Stimulated activated naive B cell treated with anti-CD40 and anti-IgM and Interleukin-4, amounts not matched to agents 10 μg/mL and 1 μg/mL and 100 μg/mL, for 72 hours (primary cell): ENCODE data around the gene GGT7.
"Not testable (repeated sequence)": the region's sequence is repeated elsewhere in the genome, so short reads cannot be mapped to it uniquely, and the experiment has no call there.

Source experiments
- ATAC-seq, 2 donors: fragments of 150-1000 bp; cut with Tn5 transposase; replicated peaks; 2 replicates each; pipeline ENCODE4 v1.10.0; 2021; ENCODE audit warnings: moderate library complexity in 1 of 2
- DNase-seq: peaks from one replicate; pipeline ENCODE4 v3.0.0; 2021
- H3K27ac Mint-ChIP-seq: one replicate; pipeline ENCODE4 v1.8.0; 2022; ENCODE audit warnings: mild to moderate bottlenecking, mixed read lengths
- H3K27me3 Mint-ChIP-seq, 2 donors: one replicate each; pipeline ENCODE4 v1.8.0; 2022; ENCODE audit warnings: mixed read lengths in 2 of 2
- H3K36me3 Mint-ChIP-seq, 2 donors: one replicate each; pipeline ENCODE4 v1.8.0; 2022; ENCODE audit warnings: mixed read lengths in 2 of 2, mild to moderate bottlenecking in 1 of 2
- H3K4me1 Mint-ChIP-seq, 2 donors: one replicate each; pipeline ENCODE4 v1.8.0; 2022; ENCODE audit warnings: mixed read lengths in 2 of 2, mild to moderate bottlenecking in 1 of 2
- H3K4me3 Mint-ChIP-seq, 2 donors: one replicate each; pipeline ENCODE4 v1.8.0; 2022; ENCODE audit warnings: mild to moderate bottlenecking in 2 of 2, mixed read lengths in 2 of 2, moderate library complexity in 1 of 2
- H3K9me3 Mint-ChIP-seq, 2 donors: one replicate each; pipeline ENCODE4 v1.8.0; 2022; ENCODE audit warnings: mixed read lengths in 2 of 2, mild to moderate bottlenecking in 1 of 2

The GGT7 gene

GRCh38 chr20:34892671-34893070 lies 20.0 kb upstream of the GGT7 start:
- DNase-seq (no peak), ATAC-seq (peak; percentile 86 to 91)
- peaks cover 9 to 16% of the 10 kb centered on the region in 2 donors for H3K4me1 Mint-ChIP-seq
- no peaks in the 10 kb centered on the region for H3K9me3 Mint-ChIP-seq
- peaks cover 0 to 4% of the 10 kb centered on the region in 2 donors for H3K27me3 Mint-ChIP-seq
- no peak overlapping the region for H3K27ac Mint-ChIP-seq
- peaks cover 6 to 10% of the 10 kb centered on the region in 2 donors for H3K36me3 Mint-ChIP-seq
- H3K4me3 Mint-ChIP-seq = no peak overlapping the region

DNA sequence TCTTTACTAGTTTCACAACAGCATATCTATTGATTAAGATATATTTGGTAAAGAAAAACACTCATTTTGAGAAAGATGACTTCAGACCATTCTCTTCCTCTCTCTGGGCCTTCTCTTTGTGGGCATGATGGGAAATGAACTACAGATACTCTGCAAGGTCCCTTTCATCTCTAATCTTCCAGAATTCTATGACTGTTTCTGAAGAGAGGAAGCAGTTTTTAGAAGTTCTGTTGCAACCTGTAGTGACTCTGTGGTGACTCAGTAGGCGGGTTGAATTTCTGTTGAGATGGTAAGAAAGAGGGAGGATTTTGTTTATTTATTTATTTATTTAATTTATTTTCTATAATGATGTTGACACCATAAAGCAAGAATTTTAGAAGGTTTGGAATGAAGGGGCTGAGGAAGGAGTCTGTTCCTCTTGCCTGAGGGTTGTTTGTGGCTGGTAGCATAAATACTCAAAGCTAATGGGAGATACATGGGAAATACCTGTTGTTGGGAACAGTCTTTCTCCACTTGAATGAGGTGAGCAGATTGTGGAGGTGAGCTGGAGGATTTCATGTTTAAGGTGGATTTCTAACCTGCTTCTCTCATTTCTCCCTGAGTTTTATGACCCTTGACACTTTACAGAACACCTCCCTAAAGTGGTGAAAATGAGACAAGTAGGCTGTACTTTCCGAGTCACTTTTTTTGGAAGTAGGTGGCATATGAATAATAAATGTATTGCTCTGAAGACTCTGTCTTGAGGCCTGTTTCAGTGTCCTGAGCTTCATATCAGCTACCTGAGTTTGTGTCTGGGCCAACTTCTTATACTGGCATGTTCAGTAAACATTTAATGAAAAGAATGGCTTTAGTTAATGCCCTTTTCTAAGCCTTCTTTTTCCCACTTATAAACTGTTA lies 18.8 kb upstream of the GGT7 start:
- no peaks in the 10 kb centered on the region for H3K9me3 Mint-ChIP-seq
- H3K36me3 Mint-ChIP-seq = peaks cover 6 to 17% of the 10 kb centered on the region in 2 donors
- peaks cover 9 to 16% of the 10 kb centered on the region in 2 donors for H3K4me1 Mint-ChIP-seq
- no peak overlapping the region for H3K4me3 Mint-ChIP-seq
- peak in 1 of 2 donors; percentile 27 for ATAC-seq
- DNase-seq = no peak
- peaks cover 0 to 4% of the 10 kb centered on the region in 2 donors for H3K27me3 Mint-ChIP-seq
- H3K27ac Mint-ChIP-seq = no peak overlapping the region

DNA sequence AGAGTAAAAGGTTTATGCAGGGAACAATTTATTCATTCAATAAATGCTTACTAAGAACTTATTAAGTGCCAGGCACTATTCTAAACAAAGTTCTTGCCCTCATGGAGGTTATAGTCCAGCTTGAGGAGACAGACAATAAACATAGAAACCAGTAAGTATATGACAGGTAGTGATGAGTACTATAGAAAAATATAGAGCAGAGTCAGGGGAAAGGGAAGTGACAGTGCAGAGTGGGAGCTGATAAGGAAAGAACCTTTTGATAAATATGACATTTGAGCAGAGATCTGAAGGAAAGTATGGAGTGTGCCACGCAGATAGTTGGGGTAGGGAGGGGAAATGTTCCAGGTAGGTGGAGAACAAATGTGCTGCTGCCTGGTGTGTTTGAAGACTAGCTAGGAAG lies 15.8 kb upstream of the GGT7 start:
- H3K4me1 Mint-ChIP-seq = peaks cover 9 to 16% of the 10 kb centered on the region in 2 donors
- no peak for ATAC-seq
- no peak overlapping the region for H3K27ac Mint-ChIP-seq
- H3K27me3 Mint-ChIP-seq = peaks cover 0 to 4% of the 10 kb centered on the region in 2 donors
- no peaks in the 10 kb centered on the region for H3K9me3 Mint-ChIP-seq
- peaks cover 6 to 17% of the 10 kb centered on the region in 2 donors for H3K36me3 Mint-ChIP-seq
- H3K4me3 Mint-ChIP-seq = no peak overlapping the region
- DNase-seq = no peak

DNA sequence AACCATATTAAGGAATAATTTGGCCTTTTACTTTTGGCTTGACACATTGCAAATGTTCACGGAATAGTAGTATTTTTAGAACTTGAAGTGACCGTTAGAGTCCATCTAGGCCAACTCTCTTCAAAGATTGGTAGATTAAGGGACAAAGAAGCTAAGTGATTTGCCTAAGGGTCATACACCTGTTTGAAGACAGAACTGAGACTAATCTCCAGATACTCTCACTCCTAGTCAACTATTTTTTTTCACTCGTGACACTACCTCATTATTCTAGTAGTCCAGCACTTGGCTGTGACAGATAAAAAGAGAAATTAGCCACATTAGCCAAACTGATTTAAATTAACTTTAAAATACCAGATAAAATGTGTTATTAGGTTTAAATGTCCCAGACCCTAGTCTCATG lies 14.4 kb upstream of the GGT7 start:
- Mint-ChIP-seq H3K9me3 (no peaks in the 10 kb centered on the region), H3K27me3 (peaks cover 0 to 4% of the 10 kb centered on the region in 2 donors), H3K36me3 (peaks cover 8 to 22% of the 10 kb centered on the region in 2 donors), H3K27ac (no peak overlapping the region), H3K4me3 (no peak overlapping the region), H3K4me1 (peaks cover 6% of the 10 kb centered on the region in 2 donors)
- no peak for ATAC-seq
- no peak for DNase-seq

- Mint-ChIP-seq H3K4me3 (no peak overlapping the region), H3K9me3 (no peaks in the 10 kb centered on the region)
Observed at GRCh38 chr20:34886122-34886521, 13.5 kb upstream of the GGT7 start.

GRCh38 chr20:34884260-34884659 lies 11.6 kb upstream of the GGT7 start:
- no peak overlapping the region for H3K27ac Mint-ChIP-seq
- no peaks in the 10 kb centered on the region for H3K9me3 Mint-ChIP-seq

More at GRCh38 chr20:34886122-34886521, 13.5 kb upstream of the GGT7 start:
- H3K27ac Mint-ChIP-seq = no peak overlapping the region
- H3K27me3 Mint-ChIP-seq = peaks cover 0 to 4% of the 10 kb centered on the region in 2 donors
- no peak for ATAC-seq
- peaks cover 8 to 24% of the 10 kb centered on the region in 2 donors for H3K36me3 Mint-ChIP-seq
- DNase-seq = no peak
- peaks cover 6% of the 10 kb centered on the region in 2 donors for H3K4me1 Mint-ChIP-seq

GRCh38 chr20:34883809-34884208 lies 11.2 kb upstream of the GGT7 start:
- H3K36me3 Mint-ChIP-seq = peaks cover 4 to 22% of the 10 kb centered on the region in 2 donors
- H3K4me1 Mint-ChIP-seq = peaks cover 6% of the 10 kb centered on the region in 2 donors
- H3K4me3 Mint-ChIP-seq = no peak overlapping the region
- DNase-seq (no peak), ATAC-seq (no peak)
- no peaks in the 10 kb centered on the region for H3K9me3 Mint-ChIP-seq
- H3K27me3 Mint-ChIP-seq = peaks cover 0 to 4% of the 10 kb centered on the region in 2 donors
- H3K27ac Mint-ChIP-seq = no peak overlapping the region

More at GRCh38 chr20:34884260-34884659, 11.6 kb upstream of the GGT7 start:
- no peak for ATAC-seq
- peaks cover 4 to 6% of the 10 kb centered on the region in 2 donors for H3K4me1 Mint-ChIP-seq
- H3K27me3 Mint-ChIP-seq = peaks cover 0 to 4% of the 10 kb centered on the region in 2 donors
- H3K4me3 Mint-ChIP-seq = no peak overlapping the region
- peaks cover 4 to 20% of the 10 kb centered on the region in 2 donors for H3K36me3 Mint-ChIP-seq
- no peak for DNase-seq

DNA sequence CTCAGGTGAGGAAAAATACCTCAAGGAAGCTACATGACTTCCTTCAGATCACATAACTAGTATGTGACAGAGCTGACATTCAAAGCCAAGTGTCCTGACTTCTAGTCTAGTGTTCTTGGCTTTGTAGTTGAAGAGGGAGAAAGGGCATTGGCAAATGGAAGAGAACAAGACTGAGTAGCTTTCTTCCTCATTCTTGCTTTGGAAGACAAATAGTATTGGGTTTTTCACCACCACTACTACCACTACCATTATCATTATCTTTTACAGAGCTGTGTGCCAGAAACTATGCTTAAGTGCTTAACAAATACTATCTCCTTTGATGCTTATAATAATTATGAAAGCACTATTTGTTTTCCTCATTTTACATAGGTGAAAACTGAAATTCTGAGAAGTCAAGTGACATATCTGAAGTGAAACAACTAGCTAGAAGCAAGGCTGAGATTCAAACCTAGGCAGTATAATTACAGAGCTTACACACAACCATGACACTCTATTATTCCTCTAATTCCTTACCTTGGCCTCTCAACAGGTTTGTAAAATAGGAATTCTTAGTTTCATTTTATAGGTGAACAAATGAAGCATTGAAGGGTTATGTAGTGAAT lies 10.5 kb upstream of the GGT7 start:
- ATAC-seq (no peak), DNase-seq (no peak)
- Mint-ChIP-seq H3K4me1 (peaks cover 0 to 2% of the 10 kb centered on the region in 2 donors), H3K27ac (no peak overlapping the region), H3K4me3 (no peak overlapping the region), H3K27me3 (no peaks in the 10 kb centered on the region), H3K9me3 (no peaks in the 10 kb centered on the region), H3K36me3 (peaks cover 2 to 17% of the 10 kb centered on the region in 2 donors)

GRCh38 chr20:34881689-34882088 lies 9.0 kb upstream of the GGT7 start:
- DNase-seq (no peak), ATAC-seq (no peak)
- H3K27me3 Mint-ChIP-seq = no peaks in the 10 kb centered on the region
- H3K4me3 Mint-ChIP-seq = no peak overlapping the region
- no peaks in the 10 kb centered on the region for H3K9me3 Mint-ChIP-seq
- peaks cover 5 to 7% of the 10 kb centered on the region in 2 donors for H3K4me1 Mint-ChIP-seq
- no peak overlapping the region for H3K27ac Mint-ChIP-seq
- peaks cover 2 to 12% of the 10 kb centered on the region in 2 donors for H3K36me3 Mint-ChIP-seq

- not testable (repeated sequence) for H3K4me3 Mint-ChIP-seq, H3K27me3 Mint-ChIP-seq, H3K9me3 Mint-ChIP-seq, H3K36me3 Mint-ChIP-seq, DNase-seq, H3K4me1 Mint-ChIP-seq, H3K27ac Mint-ChIP-seq, ATAC-seq
Observed at GRCh38 chr20:34880971-34881370, 8.3 kb upstream of the GGT7 start.

DNA sequence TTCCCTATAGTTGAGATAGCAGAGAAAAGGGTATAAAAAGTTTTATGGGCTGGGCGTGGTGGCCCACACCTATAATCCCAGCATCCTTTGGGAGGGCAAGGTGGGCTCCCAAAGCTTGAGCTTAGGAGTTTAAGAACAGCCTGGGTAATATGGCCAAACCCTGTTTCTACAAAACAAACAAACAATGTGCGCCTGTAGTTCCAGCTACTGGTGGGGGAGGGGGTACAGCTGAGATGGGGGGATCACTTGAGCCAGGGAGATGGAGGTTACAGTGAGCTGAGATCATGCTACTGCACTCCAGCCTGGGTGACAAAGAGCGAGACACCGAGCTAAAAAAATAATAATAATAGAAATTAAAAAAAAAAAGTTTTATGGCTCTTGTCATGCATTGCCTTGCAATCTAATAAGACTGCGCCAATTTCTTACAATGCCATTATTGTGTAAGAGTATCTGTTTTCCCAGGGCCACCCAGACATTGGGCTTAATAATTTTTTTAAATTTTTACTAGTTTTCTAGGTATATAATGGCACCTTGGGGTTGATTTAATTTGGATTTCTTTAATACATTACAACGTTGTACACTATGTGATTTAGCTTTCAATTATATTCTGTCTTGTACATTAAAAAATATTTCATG lies 7.7 kb upstream of the GGT7 start:
- DNase-seq (no peak), ATAC-seq (no peak)
- H3K9me3 Mint-ChIP-seq = no peaks in the 10 kb centered on the region
- peaks cover 13 to 15% of the 10 kb centered on the region in 2 donors for H3K4me1 Mint-ChIP-seq
- H3K4me3 Mint-ChIP-seq = no peak overlapping the region
- no peak overlapping the region for H3K27ac Mint-ChIP-seq
- peaks cover 2 to 9% of the 10 kb centered on the region in 2 donors for H3K36me3 Mint-ChIP-seq
- no peaks in the 10 kb centered on the region for H3K27me3 Mint-ChIP-seq

DNA sequence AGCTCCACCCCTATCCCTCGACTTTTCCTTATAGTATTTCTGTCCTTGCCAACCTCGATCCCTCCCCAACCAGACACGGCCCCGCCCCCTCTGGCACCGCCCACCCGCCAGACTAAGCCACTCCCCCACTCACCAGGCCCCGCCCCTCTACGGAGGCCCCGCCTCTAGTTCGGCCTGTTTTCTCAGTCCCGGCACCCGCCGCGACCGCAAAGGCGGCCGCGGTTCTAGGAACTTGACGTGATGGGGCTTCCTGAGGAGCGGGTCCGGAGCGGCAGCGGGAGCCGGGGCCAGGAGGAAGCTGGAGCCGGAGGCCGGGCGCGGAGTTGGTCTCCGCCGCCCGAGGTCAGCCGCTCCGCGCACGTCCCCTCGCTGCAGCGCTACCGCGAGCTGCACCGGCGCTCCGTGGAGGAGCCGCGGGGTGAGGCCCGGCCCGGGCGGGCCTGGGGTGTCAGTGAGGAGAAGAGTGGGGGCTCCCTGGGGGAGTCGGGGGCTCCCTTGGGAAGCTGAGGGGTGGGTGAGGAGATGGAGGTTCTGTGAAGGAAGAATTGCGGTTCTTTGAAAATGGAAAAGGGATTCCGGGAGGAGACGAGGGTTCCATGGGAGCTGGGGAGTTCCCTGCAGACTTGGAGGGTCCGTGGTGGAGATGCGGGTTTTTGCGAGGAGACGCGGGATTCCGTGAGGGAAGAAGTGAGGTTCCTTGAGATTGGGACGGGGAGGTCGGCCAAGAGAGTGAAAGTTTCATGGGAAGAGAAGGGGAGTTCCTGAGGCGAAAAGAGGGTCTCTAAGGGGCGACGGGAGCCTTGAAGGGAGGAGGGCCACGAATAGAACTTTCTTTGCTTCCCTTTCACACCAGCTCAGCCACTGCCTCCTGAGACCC lies 4.0 kb upstream of the GGT7 start, which contains the start of gene ACSS2:
Gene ACSS2 (plus strand): TSS at position 207 of the 877 bp plus-strand sequence. CDS start 34 bp downstream, at position 241.
- peaks cover 0 to 3% of the 10 kb centered on the region in 2 donors for H3K27me3 Mint-ChIP-seq
- H3K4me3 Mint-ChIP-seq = peak within 1 kb of the TSS; percentile 84 to 87
- peaks cover 0 to 3% of the 10 kb centered on the region in 2 donors for H3K36me3 Mint-ChIP-seq
- H3K4me1 Mint-ChIP-seq = peaks cover 33 to 47% of the 10 kb centered on the region in 2 donors
- no peak for DNase-seq
- peak within 1 kb of the TSS; percentile 56 for H3K27ac Mint-ChIP-seq
- H3K9me3 Mint-ChIP-seq = no peaks in the 10 kb centered on the region
- ATAC-seq = peak; percentile 60 to 66

DNA sequence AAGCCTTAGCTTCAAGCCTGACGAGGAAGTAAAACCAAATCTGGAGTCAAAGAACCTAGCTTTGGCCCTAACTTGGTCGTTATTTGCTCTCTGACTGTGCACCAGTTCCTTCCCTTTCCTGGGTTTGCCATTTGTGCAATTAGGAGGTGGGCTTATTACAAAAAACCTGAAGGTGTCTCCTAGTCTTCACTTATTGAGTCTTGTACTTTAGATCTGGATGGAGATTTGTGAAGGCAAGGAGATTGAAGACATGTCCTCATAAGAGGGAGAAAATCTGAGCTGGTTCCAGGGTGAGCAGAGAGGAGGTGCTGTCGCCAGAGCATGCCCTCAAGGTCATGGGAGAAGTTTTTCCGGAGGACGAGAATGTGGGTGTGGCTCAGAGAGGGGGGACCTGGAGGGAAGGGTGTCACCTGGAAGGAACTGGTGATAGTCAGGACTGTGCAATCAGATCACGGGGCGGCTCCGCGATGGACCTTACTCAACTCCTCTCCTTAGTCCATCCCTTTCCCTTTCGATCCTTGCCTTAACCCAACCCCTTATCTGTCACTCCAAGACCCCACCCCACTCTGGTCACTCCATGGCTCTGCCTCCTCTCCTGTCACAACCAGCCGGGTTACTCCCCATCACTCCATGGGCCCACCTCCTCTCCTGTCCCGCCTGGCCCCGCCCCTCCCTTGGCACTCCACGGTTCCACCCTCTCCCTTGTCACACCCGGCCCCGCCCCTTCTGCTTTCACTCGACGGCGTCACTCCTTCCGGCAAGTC lies 3.2 kb upstream of the GGT7 start:
- Mint-ChIP-seq H3K27ac (peak overlapping the region; percentile 56), H3K9me3 (no peaks in the 10 kb centered on the region), H3K4me1 (peaks cover 37 to 52% of the 10 kb centered on the region in 2 donors), H3K4me3 (peak overlapping the region; percentile 84 to 87), H3K36me3 (peaks cover 2 to 3% of the 10 kb centered on the region in 2 donors), H3K27me3 (peaks cover 0 to 3% of the 10 kb centered on the region in 2 donors)
- DNase-seq (peak; percentile 92), ATAC-seq (peak; percentile 85 to 88)
